GM13977 (cell line): ENCODE data around the gene ZKSCAN2.

ENCODE experiments used
- DNase-seq: peaks from one replicate; pipeline ENCODE4 v3.0.0; 2012; ENCODE audit warnings: low spot score
- in situ Hi-C: fragments of 300-500 bp; cut with MboI; formaldehyde crosslinking; loops from one replicate; pipeline ENCODE4 v1.12.0; 2022; ENCODE audit warnings: low sequenced_read_pairs, low pct_unique_long_range_greater_than_20kb, mixed read lengths, inconsistent platforms; ENCODE audit not compliant: unreplicated experiment
- TF ChIP-seq, protein P1 (sequence below): IDR thresholded peaks from 2 replicates; pipeline ENCODE4 v1.5.1; 2012; ENCODE audit warnings: mild to moderate bottlenecking, control low read depth; ENCODE audit not compliant: insufficient read depth; ENCODE audit errors: extremely low read depth, missing control alignments

ZKSCAN2 gene

DNA sequence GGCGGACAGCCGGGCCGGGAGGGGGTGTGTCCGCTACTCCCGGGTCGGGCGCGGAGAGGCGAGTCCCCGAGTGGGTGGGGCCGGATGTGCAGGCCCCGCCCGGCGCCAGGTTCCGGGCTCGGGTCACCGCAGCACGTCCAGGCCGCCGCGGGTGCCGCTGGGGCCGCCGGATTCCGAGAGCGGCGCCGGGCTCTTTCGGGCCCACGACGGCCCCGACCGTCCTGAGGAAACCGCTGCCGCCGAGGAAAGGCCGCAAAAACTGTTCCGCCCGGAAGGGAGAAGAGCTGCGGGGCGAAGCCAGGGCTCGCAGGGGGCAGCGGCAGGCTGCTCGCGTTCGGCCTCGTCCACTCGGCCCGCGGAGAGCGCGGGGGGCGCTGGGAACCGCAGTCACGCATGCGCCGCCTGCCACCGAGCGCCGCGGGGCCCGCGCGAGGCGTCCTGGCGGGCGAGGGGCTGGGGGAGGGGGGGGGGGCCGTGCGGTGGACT, at the start of gene ZKSCAN2:
Gene ZKSCAN2 (minus strand): TSS at position 376 of the 486 bp plus-strand sequence. CDS start 718 bp downstream, outside the sequence.
- DNase-seq, result peak; percentile 92
- in situ Hi-C loops, result no loop called here
- TF ChIP-seq, protein P1, sequence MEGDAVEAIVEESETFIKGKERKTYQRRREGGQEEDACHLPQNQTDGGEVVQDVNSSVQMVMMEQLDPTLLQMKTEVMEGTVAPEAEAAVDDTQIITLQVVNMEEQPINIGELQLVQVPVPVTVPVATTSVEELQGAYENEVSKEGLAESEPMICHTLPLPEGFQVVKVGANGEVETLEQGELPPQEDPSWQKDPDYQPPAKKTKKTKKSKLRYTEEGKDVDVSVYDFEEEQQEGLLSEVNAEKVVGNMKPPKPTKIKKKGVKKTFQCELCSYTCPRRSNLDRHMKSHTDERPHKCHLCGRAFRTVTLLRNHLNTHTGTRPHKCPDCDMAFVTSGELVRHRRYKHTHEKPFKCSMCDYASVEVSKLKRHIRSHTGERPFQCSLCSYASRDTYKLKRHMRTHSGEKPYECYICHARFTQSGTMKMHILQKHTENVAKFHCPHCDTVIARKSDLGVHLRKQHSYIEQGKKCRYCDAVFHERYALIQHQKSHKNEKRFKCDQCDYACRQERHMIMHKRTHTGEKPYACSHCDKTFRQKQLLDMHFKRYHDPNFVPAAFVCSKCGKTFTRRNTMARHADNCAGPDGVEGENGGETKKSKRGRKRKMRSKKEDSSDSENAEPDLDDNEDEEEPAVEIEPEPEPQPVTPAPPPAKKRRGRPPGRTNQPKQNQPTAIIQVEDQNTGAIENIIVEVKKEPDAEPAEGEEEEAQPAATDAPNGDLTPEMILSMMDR, result no peak

GRCh38 chr16:25299792-25300590, 42.3 kb upstream of the ZKSCAN2 start:
- DNase-seq, result no peak
- TF ChIP-seq, protein P1, result no peak
- in situ Hi-C loops, result loop anchor here (25.0 kb wide), 1 partner anchor 537 kb away; no protein-coding TSS in a partner anchor

DNA sequence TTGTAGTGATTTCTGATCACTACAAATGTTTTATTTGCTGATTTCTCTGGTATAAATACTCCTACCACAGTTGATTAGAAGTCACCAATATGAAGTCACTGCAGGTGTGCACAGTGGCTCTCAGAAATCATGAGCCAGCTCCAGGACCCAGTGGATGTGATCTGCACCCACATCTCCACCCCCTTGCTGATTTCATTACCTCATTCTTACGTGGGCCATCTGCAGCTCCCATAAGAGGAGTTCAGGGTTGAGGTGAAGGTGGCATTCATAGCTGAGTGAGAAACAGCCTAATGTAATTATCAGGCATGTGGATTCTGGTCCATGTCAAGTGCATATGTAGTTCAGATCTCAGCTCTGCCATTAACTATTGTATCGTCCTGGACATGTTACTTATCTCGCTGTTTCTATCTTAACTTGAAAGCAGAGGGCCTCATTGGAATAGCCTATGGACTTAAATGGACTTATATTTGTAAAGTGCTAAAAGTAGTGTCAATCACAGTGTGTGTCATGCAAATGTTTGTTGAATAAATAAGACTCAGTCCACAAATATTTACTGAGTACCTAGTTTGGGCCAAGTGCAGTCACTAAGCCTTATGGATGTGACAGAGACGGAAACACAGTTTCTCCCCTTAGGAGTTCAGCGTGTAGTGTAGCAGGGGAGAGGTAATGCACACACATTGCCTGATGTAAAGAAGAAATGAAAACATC, 40.7 kb upstream of the ZKSCAN2 start:
- in situ Hi-C loops, result loop anchor here (25.0 kb wide), 1 partner anchor 539 kb away; no protein-coding TSS in a partner anchor
- no peak for DNase-seq
- TF ChIP-seq, protein P1, result no peak

GRCh38 chr16:25297151-25297787, 39.6 kb upstream of the ZKSCAN2 start:
- in situ Hi-C loops, result loop anchor here (25.0 kb wide), 1 partner anchor 540 kb away; no protein-coding TSS in a partner anchor
- DNase-seq, result no peak

GRCh38 chr16:25291580-25291979, 33.9 kb upstream of the ZKSCAN2 start:
- in situ Hi-C loops, result loop anchor here (25.0 kb wide), 1 partner anchor 546 kb away; no protein-coding TSS in a partner anchor
- TF ChIP-seq, protein P1, result no peak
- DNase-seq, result no peak

More at GRCh38 chr16:25297151-25297787, 39.6 kb upstream of the ZKSCAN2 start:
- TF ChIP-seq, protein P1, result no peak

- in situ Hi-C loops, result loop anchor here (25.0 kb wide), 1 partner anchor 548 kb away; no protein-coding TSS in a partner anchor
- no peak for DNase-seq
- TF ChIP-seq, protein P1, result no peak
Measured at GRCh38 chr16:25289466-25289865, 31.8 kb upstream of the ZKSCAN2 start.
